Choroid plexus epithelial cell (primary cell): ENCODE measurements around the gene SERPINH1.

ENCODE experiments used
- DNase-seq: peaks from one replicate; pipeline ENCODE4 v3.0.0-alpha.2; 2010; ENCODE audit warnings: low read depth
- H3K4me3 ChIP-seq: 2 replicates; pipeline ENCODE4 v1.5.1; 2011; ENCODE audit warnings: low read depth, mild to moderate bottlenecking, control low read depth, low read length, moderate library complexity
- CTCF ChIP-seq: conservative IDR thresholded peaks from 2 replicates; pipeline ENCODE4 v1.5.1; 2011; ENCODE audit warnings: low read depth, mild to moderate bottlenecking, control low read depth, inconsistent platforms, low read length, moderate library complexity

Gene SERPINH1

GRCh38 chr11:75547617-75548058 lies 14.4 kb upstream of the SERPINH1 start:
- peak; percentile 91 for TF ChIP-seq CTCF
- peak; percentile 82 for DNase-seq
- H3K4me3 ChIP-seq, result no peak overlapping the region

GRCh38 chr11:75548595-75549272 lies 13.3 kb upstream of the SERPINH1 start:
- no peak overlapping the region for H3K4me3 ChIP-seq
- no peak for TF ChIP-seq CTCF
- no peak for DNase-seq

GRCh38 chr11:75549370-75549958 lies 12.6 kb upstream of the SERPINH1 start:
- TF ChIP-seq CTCF, result no peak
- DNase-seq, result no peak
- H3K4me3 ChIP-seq, result no peak overlapping the region

- TF ChIP-seq CTCF, result no peak
- no peak for DNase-seq
- no peak overlapping the region for H3K4me3 ChIP-seq
Measured at GRCh38 chr11:75553182-75553581, 8.9 kb upstream of the SERPINH1 start.

GRCh38 chr11:75553889-75554257 lies 8.2 kb upstream of the SERPINH1 start:
- no peak for DNase-seq
- no peak overlapping the region for H3K4me3 ChIP-seq
- no peak for TF ChIP-seq CTCF

- DNase-seq, result peak; percentile 100
- no peak for TF ChIP-seq CTCF
- H3K4me3 ChIP-seq, result peak overlapping the region; percentile 53
Measured at GRCh38 chr11:75554258-75555022, 7.6 kb upstream of the SERPINH1 start.
